ENCODE measurements around the gene FXYD1.

FXYD1 gene

GRCh38 chr19:35140962-35141836 is 2.6 kb downstream of the FXYD1 start:
- Histone ChIP-seq H3K9me3 (ENCODE audit: insufficient read depth, low read depth, low read length) (no peaks in the 10 kb centered on the region), H3K4me3 (ENCODE audit: low read length, poor library complexity, severe bottlenecking) (no peak overlapping the region), H3K9me2 (replicated peaks; ENCODE audit: low read depth, low read length) (no peaks in the 10 kb centered on the region), H2AFZ (ENCODE audit: low read length) (no peak overlapping the region), H3F3A (ENCODE audit: low read depth) (no peaks in the 10 kb centered on the region), H3K9ac (ENCODE audit: low read depth, low read length, poor library complexity, severe bottlenecking) (no peak overlapping the region), H3K4me1 (ENCODE audit: insufficient read depth, low read length, poor library complexity, severe bottlenecking) (peaks cover 9% of the 10 kb centered on the region), H3K79me2 (ENCODE audit: insufficient read depth, low read length) (no peaks in the 10 kb centered on the region), H3K27me3 (ENCODE audit: insufficient read depth, low read length, poor library complexity, severe bottlenecking) (no peaks in the 10 kb centered on the region), H4K20me1 (ENCODE audit: insufficient read depth, low read length, poor library complexity, severe bottlenecking) (no peaks in the 10 kb centered on the region), H3K4me2 (ENCODE audit: low read depth, low read length, poor library complexity, severe bottlenecking) (peak overlapping the region; percentile 58), H3K36me3 (ENCODE audit: insufficient read depth, low read length) (no peaks in the 10 kb centered on the region)
- peak; percentile 57 for TF ChIP-seq CTCF (conservative IDR thresholded peaks at IDR 0.05; ENCODE audit: low read length)
- TF ChIP-seq EZH2phosphoT487 (IDR thresholded peaks at IDR 0.05; ENCODE audit: borderline replicate concordance) = no peak

- TF ChIP-seq CTCF (conservative IDR thresholded peaks at IDR 0.05; ENCODE audit: low read length) = no peak
- no peaks in the 10 kb centered on the region for H3K79me2 ChIP-seq (ENCODE audit: insufficient read depth, low read length)
- peak overlapping the region; percentile 58; the same call in 1 of the 2 replicates for H2AFZ ChIP-seq (ENCODE audit: low read length)
Observed at GRCh38 chr19:35141837-35142605, 3.4 kb downstream of the FXYD1 start.

GRCh38 chr19:35142606-35143230 is 4.1 kb downstream of the FXYD1 start:
- Histone ChIP-seq H4K20me1 (ENCODE audit: insufficient read depth, low read length, poor library complexity, severe bottlenecking) (no peaks in the 10 kb centered on the region), H3K4me3 (ENCODE audit: low read length, poor library complexity, severe bottlenecking) (peak overlapping the region; percentile 50), H3K4me1 (ENCODE audit: insufficient read depth, low read length, poor library complexity, severe bottlenecking) (peaks cover 9% of the 10 kb centered on the region), H3K27me3 (ENCODE audit: insufficient read depth, low read length, poor library complexity, severe bottlenecking) (no peaks in the 10 kb centered on the region), H3F3A (ENCODE audit: low read depth) (no peaks in the 10 kb centered on the region), H3K4me2 (ENCODE audit: low read depth, low read length, poor library complexity, severe bottlenecking) (peak overlapping the region; percentile 62), H3K36me3 (ENCODE audit: insufficient read depth, low read length) (no peaks in the 10 kb centered on the region), H3K9ac (ENCODE audit: low read depth, low read length, poor library complexity, severe bottlenecking) (no peak overlapping the region), H3K9me2 (replicated peaks; ENCODE audit: low read depth, low read length) (no peaks in the 10 kb centered on the region), H2AFZ (ENCODE audit: low read length) (peak overlapping the region; percentile 30; the same call in 1 of the 2 replicates), H3K79me2 (ENCODE audit: insufficient read depth, low read length) (no peaks in the 10 kb centered on the region), H3K9me3 (ENCODE audit: insufficient read depth, low read depth, low read length) (no peaks in the 10 kb centered on the region)
- TF ChIP-seq CTCF (conservative IDR thresholded peaks at IDR 0.05; ENCODE audit: low read length) (peak; percentile 45), EZH2phosphoT487 (IDR thresholded peaks at IDR 0.05; ENCODE audit: borderline replicate concordance) (no peak)

More at GRCh38 chr19:35141837-35142605, 3.4 kb downstream of the FXYD1 start:
- Histone ChIP-seq H3K9me2 (replicated peaks; ENCODE audit: low read depth, low read length) (no peaks in the 10 kb centered on the region), H3K4me3 (ENCODE audit: low read length, poor library complexity, severe bottlenecking) (peak overlapping the region; percentile 50), H3F3A (ENCODE audit: low read depth) (no peaks in the 10 kb centered on the region), H3K4me2 (ENCODE audit: low read depth, low read length, poor library complexity, severe bottlenecking) (peak overlapping the region; percentile 62), H4K20me1 (ENCODE audit: insufficient read depth, low read length, poor library complexity, severe bottlenecking) (no peaks in the 10 kb centered on the region), H3K4me1 (ENCODE audit: insufficient read depth, low read length, poor library complexity, severe bottlenecking) (peaks cover 9% of the 10 kb centered on the region), H3K36me3 (ENCODE audit: insufficient read depth, low read length) (no peaks in the 10 kb centered on the region), H3K9me3 (ENCODE audit: insufficient read depth, low read depth, low read length) (no peaks in the 10 kb centered on the region), H3K27me3 (ENCODE audit: insufficient read depth, low read length, poor library complexity, severe bottlenecking) (no peaks in the 10 kb centered on the region), H3K9ac (ENCODE audit: low read depth, low read length, poor library complexity, severe bottlenecking) (no peak overlapping the region)
